Glutamatergic neuron (in vitro differentiated cells): Measurements from ENCODE around the gene GTPBP2. TPM values are rescaled to one million over a fixed set of nuclear protein-coding genes. Genes with fewer than 3 reads are reported as not detected.

Experiments
- DNase-seq: peaks from one replicate; pipeline ENCODE4 v3.0.0; 2022
- H3K27ac Mint-ChIP-seq: one replicate; pipeline ENCODE4 v1.8.0; 2020; ENCODE audit warnings: mild to moderate bottlenecking, mixed read lengths, inconsistent platforms; ENCODE audit not compliant: unreplicated experiment
- H3K27me3 Mint-ChIP-seq: one replicate; pipeline ENCODE4 v1.8.0; 2020; ENCODE audit warnings: mild to moderate bottlenecking, moderate library complexity, mixed read lengths, inconsistent platforms; ENCODE audit not compliant: unreplicated experiment
- H3K36me3 Mint-ChIP-seq: one replicate; pipeline ENCODE4 v1.8.0; 2020; ENCODE audit warnings: mild to moderate bottlenecking, mixed read lengths, inconsistent platforms; ENCODE audit not compliant: unreplicated experiment
- H3K4me1 Mint-ChIP-seq: one replicate; pipeline ENCODE4 v1.8.0; 2020; ENCODE audit warnings: mild to moderate bottlenecking, low read depth, mixed read lengths, inconsistent platforms; ENCODE audit not compliant: unreplicated experiment
- H3K4me3 Mint-ChIP-seq: one replicate; pipeline ENCODE4 v1.8.0; 2020; ENCODE audit warnings: mild to moderate bottlenecking, mixed read lengths, inconsistent platforms; ENCODE audit not compliant: unreplicated experiment
- H3K9me3 Mint-ChIP-seq: one replicate; pipeline ENCODE4 v1.8.0; 2020; ENCODE audit warnings: mild to moderate bottlenecking, moderate library complexity, mixed read lengths, inconsistent platforms; ENCODE audit not compliant: unreplicated experiment
- CTCF ChIP-seq: fragments of 200-600 bp; sonication (generic); IDR thresholded peaks from one replicate; pipeline ENCODE4 v1.5.0; 2021; ENCODE audit not compliant: partially characterized antibody, unreplicated experiment
- total RNA-seq: library from RNA; stranded (reverse); fragmentation: NEBNext Ultra II Directional; extraction: Animal tissue kit (Norgen Biotek cat#: 25700); gene quantifications from one replicate; pipeline ENCODE4 v1.2.1, GENCODE V29; 2021; ENCODE audit not compliant: unreplicated experiment

GTPBP2 gene
- total RNA-seq, 1 donor from 2014 or later = 114 TPM

- H3K9me3 Mint-ChIP-seq = peaks cover 9% of the 10 kb centered on the region
- H3K27me3 Mint-ChIP-seq = peaks cover 10% of the 10 kb centered on the region
- H3K36me3 Mint-ChIP-seq = peaks cover 1% of the 10 kb centered on the region
- no peak for DNase-seq
- TF ChIP-seq CTCF = no peak
- H3K27ac Mint-ChIP-seq = peak overlapping the region; percentile 90
- peaks cover 16% of the 10 kb centered on the region for H3K4me1 Mint-ChIP-seq
- peak overlapping the region; percentile 78 for H3K4me3 Mint-ChIP-seq
Measured at GRCh38 chr6:43627008-43627825, 1.8 kb downstream of the GTPBP2 start.

GRCh38 chr6:43625393-43625992 lies 3.6 kb downstream of the GTPBP2 start:
- H3K27me3 Mint-ChIP-seq = peaks cover 8% of the 10 kb centered on the region
- no peak overlapping the region for H3K27ac Mint-ChIP-seq
- no peak for TF ChIP-seq CTCF
- H3K4me3 Mint-ChIP-seq = no peak overlapping the region
- no peak for DNase-seq
- H3K9me3 Mint-ChIP-seq = peaks cover 11% of the 10 kb centered on the region
- H3K4me1 Mint-ChIP-seq = peaks cover 15% of the 10 kb centered on the region
- H3K36me3 Mint-ChIP-seq = peaks cover 5% of the 10 kb centered on the region

- TF ChIP-seq CTCF = no peak
- Mint-ChIP-seq H3K9me3 (peaks cover 7% of the 10 kb centered on the region), H3K27me3 (peaks cover 4% of the 10 kb centered on the region), H3K27ac (no peak overlapping the region), H3K4me3 (no peak overlapping the region), H3K4me1 (peaks cover 11% of the 10 kb centered on the region), H3K36me3 (peaks cover 5% of the 10 kb centered on the region)
- DNase-seq = no peak
Measured at GRCh38 chr6:43624786-43625288, 4.2 kb downstream of the GTPBP2 start.

- H3K9me3 Mint-ChIP-seq = peaks cover 3% of the 10 kb centered on the region
- no peak for TF ChIP-seq CTCF
- no peak overlapping the region for H3K27ac Mint-ChIP-seq
- DNase-seq = no peak
- no peak overlapping the region for H3K4me3 Mint-ChIP-seq
- H3K4me1 Mint-ChIP-seq = peaks cover 11% of the 10 kb centered on the region
- H3K27me3 Mint-ChIP-seq = peaks cover 2% of the 10 kb centered on the region
- H3K36me3 Mint-ChIP-seq = peaks cover 5% of the 10 kb centered on the region
Measured at GRCh38 chr6:43623880-43624785, 4.9 kb downstream of the GTPBP2 start.
